GM21360 (cell line): ENCODE results near the gene ARHGAP26.

Source experiments
- ATAC-seq: cut with Tn5 transposase; IDR thresholded peaks from one replicate; pipeline ENCODE4 v1.9.1; 2021; ENCODE audit warnings: mild to moderate bottlenecking, moderate library complexity; ENCODE audit not compliant: unreplicated experiment

ARHGAP26 gene

GRCh38 chr5:142769793-142770649, at the start of gene ARHGAP26:
Gene ARHGAP26, plus strand, starts transcription at chr5:142770377. Its CDS starts 385 bp downstream, at chr5:142770762.
- peak; percentile 96 for ATAC-seq

GRCh38 chr5:142720641-142721271, 49.4 kb upstream of the ARHGAP26 start:
- no peak for ATAC-seq

- ATAC-seq = no peak
Measured at GRCh38 chr5:142722146-142722545, 48.0 kb upstream of the ARHGAP26 start.

- no peak for ATAC-seq
Measured at GRCh38 chr5:142722896-142723295, 47.3 kb upstream of the ARHGAP26 start.

- ATAC-seq = no peak
Measured at GRCh38 chr5:142724821-142725220, 45.4 kb upstream of the ARHGAP26 start.

- ATAC-seq = no peak
Measured at GRCh38 chr5:142725231-142726187, 44.7 kb upstream of the ARHGAP26 start.

GRCh38 chr5:142726188-142726731, 43.9 kb upstream of the ARHGAP26 start:
- ATAC-seq = no peak

GRCh38 chr5:142727735-142728047, 42.5 kb upstream of the ARHGAP26 start:
- ATAC-seq = no peak

- ATAC-seq = no peak
Measured at GRCh38 chr5:142735323-142736246, 34.6 kb upstream of the ARHGAP26 start.

- ATAC-seq = no peak
Measured at GRCh38 chr5:142736247-142736632, 33.9 kb upstream of the ARHGAP26 start.

- peak; percentile 43 for ATAC-seq
Measured at GRCh38 chr5:142737179-142737578, 33.0 kb upstream of the ARHGAP26 start.

GRCh38 chr5:142740474-142741242, 29.5 kb upstream of the ARHGAP26 start:
- no peak for ATAC-seq

GRCh38 chr5:142743592-142744441, 26.4 kb upstream of the ARHGAP26 start:
- no peak for ATAC-seq

- no peak for ATAC-seq
Measured at GRCh38 chr5:142745268-142745667, 24.9 kb upstream of the ARHGAP26 start.

GRCh38 chr5:142746532-142747433, 23.4 kb upstream of the ARHGAP26 start:
- no peak for ATAC-seq

GRCh38 chr5:142748132-142748531, 22.0 kb upstream of the ARHGAP26 start:
- no peak for ATAC-seq

GRCh38 chr5:142748568-142749249, 21.5 kb upstream of the ARHGAP26 start:
- ATAC-seq = no peak
